Stimulated activated CD4-positive, alpha-beta T cell treated with anti-CD3 and anti-CD28 coated beads, Interleukin-2, amount 100 ng/mL, for 24 hours (primary cell): ENCODE data around the gene C16orf95.
"Not testable (repeated sequence)": the region's sequence is repeated elsewhere in the genome, so short reads cannot be mapped to it uniquely, and the experiment has no call there.

ENCODE experiments used
- DNase-seq, 2 donors: peaks; one replicate each; pipeline ENCODE4 v3.0.0-alpha.2; 2020

C16orf95 gene, protein sequence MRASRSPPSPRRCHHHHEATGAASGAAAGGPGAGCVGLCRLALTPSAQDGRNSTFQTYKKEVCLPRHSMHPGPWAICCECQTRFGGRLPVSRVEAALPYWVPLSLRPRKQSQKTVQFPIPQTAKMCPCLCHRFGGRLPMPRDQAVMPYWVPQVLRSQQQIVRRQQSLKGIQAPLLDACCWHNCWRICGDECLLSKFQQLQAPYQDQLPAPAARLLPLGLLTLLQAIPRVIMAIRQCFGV

DNA sequence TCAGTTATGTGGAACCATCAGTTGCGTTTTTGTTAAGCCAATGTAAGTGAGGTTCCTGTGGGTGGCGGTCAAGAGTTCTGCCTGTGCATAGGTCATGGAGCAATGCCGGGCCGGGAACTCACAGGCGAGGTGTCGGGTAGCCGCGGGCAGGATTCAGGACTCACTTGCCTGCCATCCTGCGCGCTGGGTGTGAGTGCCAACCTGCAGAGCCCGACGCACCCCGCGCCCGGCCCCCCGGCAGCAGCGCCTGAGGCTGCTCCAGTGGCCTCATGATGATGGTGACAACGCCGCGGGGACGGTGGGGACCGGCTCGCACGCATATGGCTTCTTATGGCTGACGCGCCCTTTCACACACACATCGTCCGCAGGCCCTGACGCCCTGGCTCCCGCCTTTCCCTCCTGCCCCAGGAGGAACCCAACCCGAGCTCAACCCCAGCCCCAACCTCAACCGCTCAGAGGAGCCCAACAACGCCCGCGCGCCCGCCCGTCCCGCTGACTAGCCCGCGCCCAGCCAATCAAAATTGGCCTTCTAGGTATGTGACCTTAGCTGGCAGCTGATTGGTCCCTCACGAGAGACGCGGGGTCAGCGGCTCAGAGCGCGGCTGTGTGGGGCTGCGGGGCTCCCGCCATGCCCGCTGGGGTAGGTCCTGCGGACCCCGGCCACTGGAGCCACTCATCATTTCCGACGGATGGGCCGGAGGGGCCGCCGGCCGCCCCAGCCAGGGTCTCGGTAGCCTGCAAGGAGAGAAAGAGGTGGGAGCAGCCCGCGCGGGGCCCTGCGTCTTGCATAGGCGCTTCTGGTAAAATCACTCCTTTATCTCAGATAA is at the start of gene C16orf95:
Gene C16orf95 (minus strand): TSS at position 470 of the 827 bp plus-strand sequence. CDS start 150 bp downstream, at position 320.
- peak; percentile 96 to 97 for DNase-seq

GRCh38 chr16:87366930-87367329 is 49.7 kb upstream of the C16orf95 start:
- DNase-seq, result no peak

DNA sequence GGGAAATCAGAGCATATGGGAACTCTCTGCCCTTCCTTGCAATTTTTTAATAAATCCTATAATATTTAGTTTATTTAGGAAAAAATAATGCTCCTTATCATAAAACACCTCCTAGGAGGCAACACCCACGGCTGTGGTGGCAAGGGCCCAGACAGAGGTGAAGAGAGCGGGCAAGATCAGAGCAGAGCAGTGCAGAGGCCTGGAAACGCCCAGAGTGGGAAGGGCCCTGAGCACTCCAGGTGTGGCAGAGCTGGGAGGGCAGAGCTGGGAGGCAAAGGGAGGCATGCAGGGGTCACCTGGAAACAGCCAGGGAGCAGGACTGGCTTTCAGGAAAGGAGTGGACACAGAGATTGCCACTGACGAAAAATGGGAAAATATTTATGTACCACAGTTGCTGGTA is 49.1 kb upstream of the C16orf95 start:
- no peak for DNase-seq

GRCh38 chr16:87365021-87365713 is 48.0 kb upstream of the C16orf95 start:
- DNase-seq, result no peak

- no peak for DNase-seq
These were observed 46.7 kb upstream of the C16orf95 start for GRCh38 chr16:87363771-87364455.

DNA sequence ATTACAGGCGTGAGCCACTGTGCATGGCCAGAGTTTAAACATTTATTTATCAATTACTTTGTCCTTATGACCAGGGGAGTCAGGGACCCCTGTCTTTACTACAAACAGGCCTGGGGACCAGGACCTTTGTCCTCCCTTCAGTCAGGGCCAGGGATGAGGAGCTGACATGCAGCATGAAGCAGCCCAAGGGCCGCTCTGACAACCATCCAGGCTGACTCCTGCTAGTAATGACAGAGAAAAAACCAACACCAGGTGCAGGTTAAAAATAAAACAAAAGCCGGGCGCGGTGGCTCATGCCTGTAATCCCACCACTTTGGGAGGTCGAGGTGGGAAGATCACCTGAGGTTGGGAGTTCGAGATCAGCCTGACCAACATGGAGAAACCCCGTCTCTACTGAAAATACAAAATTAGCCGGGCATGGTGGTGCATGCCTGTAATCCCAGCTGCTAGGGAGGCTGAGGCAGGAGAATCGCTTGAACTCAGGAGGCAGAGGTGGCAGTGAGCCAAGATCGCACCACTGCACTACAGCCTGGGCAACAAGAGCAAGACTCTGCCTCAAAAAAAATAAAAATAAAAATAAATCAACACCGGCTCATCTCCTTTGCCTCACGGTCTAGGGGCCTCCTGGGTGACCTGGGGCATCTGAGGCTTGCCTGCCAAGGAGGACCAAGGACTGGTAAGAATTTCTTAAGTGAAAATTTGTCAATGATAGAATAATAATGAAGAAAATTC is 45.8 kb upstream of the C16orf95 start:
- not testable (repeated sequence) for DNase-seq

GRCh38 chr16:87361916-87362619 is 44.9 kb upstream of the C16orf95 start:
- DNase-seq, result no peak

DNA sequence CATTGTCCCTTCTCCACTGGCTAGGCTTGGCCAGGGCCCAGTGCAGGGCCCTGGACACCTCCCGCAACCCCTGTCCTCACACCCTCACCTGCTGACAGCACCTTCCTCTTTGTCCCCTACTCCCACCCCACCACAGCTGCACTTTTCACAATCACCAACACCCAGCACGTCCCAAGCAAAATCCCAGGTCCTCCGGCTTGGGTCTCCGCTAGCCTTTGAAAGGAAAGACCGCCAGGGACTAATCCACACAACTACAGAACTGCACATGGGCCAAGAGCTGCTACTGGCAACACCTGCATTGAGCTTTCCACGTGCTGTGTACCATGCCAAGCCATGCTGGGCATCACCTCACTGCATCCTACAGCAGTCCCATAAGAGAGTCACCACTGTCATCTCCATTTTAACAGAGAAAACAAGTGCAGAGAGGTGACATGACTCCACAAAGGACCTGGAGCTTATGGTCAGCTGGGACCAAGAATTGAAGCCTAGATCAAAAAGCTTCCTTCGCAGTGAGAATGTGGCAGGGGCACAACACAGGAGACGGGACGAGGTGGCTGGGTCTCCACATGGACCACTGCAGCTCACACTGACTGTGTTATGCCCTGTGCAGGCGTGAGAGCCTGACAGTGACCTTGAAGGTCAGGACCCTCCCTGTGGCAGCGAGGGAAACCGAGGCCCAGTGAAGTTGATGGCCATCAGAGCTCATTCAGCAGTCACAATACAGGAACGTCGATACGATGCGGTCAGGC is 43.8 kb upstream of the C16orf95 start:
- no peak for DNase-seq

- DNase-seq, result no peak
These were observed 41.9 kb upstream of the C16orf95 start for GRCh38 chr16:87359121-87359520.

DNA sequence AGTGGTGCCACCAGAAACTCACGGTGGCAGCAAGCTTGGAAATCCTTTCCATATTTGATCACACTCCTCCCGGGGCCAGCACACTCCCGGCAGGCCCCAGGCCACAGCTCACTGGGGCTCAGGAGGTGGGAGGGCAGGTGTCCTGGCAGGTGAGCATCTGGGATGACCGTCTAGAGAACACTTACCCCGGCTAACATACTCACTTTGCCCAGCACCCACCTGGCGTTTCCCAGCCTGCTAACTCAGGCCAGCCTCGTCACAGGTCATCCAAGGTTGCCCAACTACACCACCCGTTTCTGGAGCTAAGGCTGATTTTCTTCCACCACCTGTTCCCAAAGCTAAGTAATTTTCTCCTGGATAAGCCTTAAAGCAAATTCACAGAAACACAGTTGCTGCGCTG is 41.5 kb upstream of the C16orf95 start:
- DNase-seq, result no peak

- DNase-seq, result no peak
These were observed 41.1 kb upstream of the C16orf95 start for GRCh38 chr16:87358250-87358649.

DNA sequence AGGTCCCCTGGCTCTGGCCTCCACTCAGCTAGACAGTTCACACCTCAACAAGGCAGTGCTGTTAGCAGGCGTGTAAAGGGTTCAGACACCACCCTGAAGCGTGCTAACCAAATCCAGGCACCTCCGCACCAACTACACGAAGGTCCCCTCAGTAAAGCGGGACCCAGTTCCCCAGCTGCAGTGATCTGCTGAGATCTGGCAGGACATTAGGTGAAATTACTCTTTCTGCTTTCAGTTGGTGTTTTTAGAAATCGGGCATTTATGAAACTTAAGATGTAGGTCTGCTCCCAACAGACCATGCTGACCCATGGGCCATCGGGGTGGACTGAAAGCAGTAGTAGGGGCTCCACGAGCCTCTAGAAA is 39.3 kb upstream of the C16orf95 start:
- DNase-seq, result no peak

DNA sequence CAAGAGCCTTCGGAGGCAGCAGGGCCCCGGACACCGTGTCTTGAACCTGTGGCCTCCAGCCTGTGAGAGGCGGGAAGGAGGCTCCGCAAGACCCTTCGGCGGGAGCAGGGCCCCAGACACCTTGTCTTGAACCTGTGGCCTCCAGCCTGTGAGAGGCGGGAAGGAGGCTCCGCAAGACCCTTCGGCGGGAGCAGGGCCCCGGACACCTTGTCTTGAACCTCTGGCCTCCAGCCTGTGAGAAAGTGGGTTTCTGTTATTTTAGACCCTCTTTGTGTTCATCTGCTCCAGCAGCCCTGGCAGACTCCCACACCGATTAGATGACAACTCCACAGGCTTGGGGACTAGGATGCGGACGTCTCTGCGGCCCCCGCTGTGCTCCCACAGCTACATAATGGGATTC is 36.4 kb upstream of the C16orf95 start:
- no peak for DNase-seq

GRCh38 chr16:87352818-87353217 is 35.6 kb upstream of the C16orf95 start:
- DNase-seq, result no peak

GRCh38 chr16:87351320-87351698 is 34.1 kb upstream of the C16orf95 start:
- DNase-seq, result no peak

GRCh38 chr16:87350681-87351319 is 33.6 kb upstream of the C16orf95 start:
- no peak for DNase-seq

- no peak for DNase-seq
These were observed 32.8 kb upstream of the C16orf95 start for GRCh38 chr16:87350031-87350430.

DNA sequence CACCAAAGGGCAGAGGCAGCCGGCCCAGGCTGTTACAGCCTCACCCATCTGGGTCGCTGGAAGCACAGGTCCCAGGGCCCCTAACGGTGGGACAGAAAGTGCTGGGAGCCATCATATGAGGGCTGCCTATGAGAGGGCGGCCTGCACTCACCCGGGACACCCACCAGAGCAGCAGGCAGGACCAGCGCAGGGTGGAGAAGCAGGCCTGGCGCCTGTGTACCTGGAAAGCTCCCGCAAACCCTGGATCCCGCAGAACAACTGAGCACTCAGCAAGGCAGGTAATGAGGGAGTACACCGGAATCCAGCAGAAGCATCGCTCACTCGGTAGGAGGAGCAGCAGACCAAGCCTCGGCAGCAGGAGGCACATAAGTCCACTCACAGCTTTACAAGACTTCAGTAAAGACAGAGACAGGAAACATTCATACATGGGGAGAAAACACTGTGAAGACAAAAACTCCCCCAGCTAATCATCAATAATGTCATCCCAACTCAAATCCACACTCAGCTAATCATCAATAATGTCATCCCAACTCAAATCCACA is 31.5 kb upstream of the C16orf95 start:
- DNase-seq, result no peak

- DNase-seq, result no peak
These were observed 30.9 kb upstream of the C16orf95 start for GRCh38 chr16:87347932-87348615.
